Lower lobe of right lung (tissue), 1 donor: ENCODE data around the gene TRIM21. TPM values are rescaled to one million over a fixed set of nuclear protein-coding genes. Genes with fewer than 3 reads are reported as not detected.

Experiments
- total RNA-seq: library from RNA; stranded (reverse); fragmentation: NEBNext Ultra II Directional; extraction: Animal tissue kit (Norgen Biotek cat#: 25700); gene quantifications from one replicate; pipeline ENCODE4 v1.2.1, GENCODE V29; 2021
- donor health status: DM: no; HTN: yes; CAD: no; lungs with severe emphysema.

TRIM21 gene
- total RNA-seq, 1 donor from 2014 or later: 42.2 TPM

Other genes starting within 250 kb of the TRIM21 start
- gene OR52B4, start 25.3 kb downstream of the TRIM21 start, total RNA-seq: not detected
- gene OR52K2, start 55.6 kb upstream of the TRIM21 start, total RNA-seq: 0.47 TPM
- 0.27 TPM for gene OR52K1, start 88.9 kb upstream of the TRIM21 start, total RNA-seq
- not detected for gene OR52M1, start 151.5 kb upstream of the TRIM21 start, total RNA-seq
- gene OR52I2, start 188.0 kb upstream of the TRIM21 start, total RNA-seq: not detected
- not detected for gene OR52I1, start 200.3 kb upstream of the TRIM21 start, total RNA-seq
- 13.8 TPM for gene TRIM68, start 214.5 kb upstream of the TRIM21 start, total RNA-seq
- not detected for gene OR51D1, start 243.8 kb upstream of the TRIM21 start, total RNA-seq